ENCODE data around the gene LOXL1.

LOXL1 gene

GRCh38 chr15:73902121-73903020 lies 23.9 kb upstream of the LOXL1 start:
- Histone ChIP-seq H4K20me1 (ENCODE audit: insufficient read depth, low read length) (no peaks in the 10 kb centered on the region), H3K36me3 (ENCODE audit: insufficient read depth, low read length) (no peaks in the 10 kb centered on the region), H3K9me3 (ENCODE audit: insufficient read depth, low read length, severe bottlenecking) (no peaks in the 10 kb centered on the region), H3K27ac (ENCODE audit: low read length) (no peak overlapping the region), H3K9ac (ENCODE audit: low read depth, low read length) (no peak overlapping the region), H3K27me3 (ENCODE audit: insufficient read depth, low read length, poor library complexity) (peaks cover 18% of the 10 kb centered on the region), H3K4me2 (ENCODE audit: insufficient read depth, low read length) (no peak overlapping the region), H3K4me3 (ENCODE audit: low read depth in 1 of 2, low read length in 2 of 2) (no peak overlapping the region), H3K4me1 (ENCODE audit: insufficient read depth, low read length) (no peaks in the 10 kb centered on the region), H3K79me2 (ENCODE audit: insufficient read depth, low read length) (no peaks in the 10 kb centered on the region), H2AFZ (ENCODE audit: low read depth, low read length) (no peak overlapping the region)
- no peak for DNase-seq
- ATAC-seq (ENCODE audit: insufficient read depth, low read depth) = no peak
- TF ChIP-seq CTCF (IDR thresholded peaks at IDR 0.05; ENCODE audit: borderline replicate concordance, extremely low read depth, low read length, poor library complexity, severe bottlenecking) (no peak), EZH2 (IDR thresholded peaks at IDR 0.05; ENCODE audit: borderline replicate concordance, low read depth, low read length, severe bottlenecking) (no peak)

DNA sequence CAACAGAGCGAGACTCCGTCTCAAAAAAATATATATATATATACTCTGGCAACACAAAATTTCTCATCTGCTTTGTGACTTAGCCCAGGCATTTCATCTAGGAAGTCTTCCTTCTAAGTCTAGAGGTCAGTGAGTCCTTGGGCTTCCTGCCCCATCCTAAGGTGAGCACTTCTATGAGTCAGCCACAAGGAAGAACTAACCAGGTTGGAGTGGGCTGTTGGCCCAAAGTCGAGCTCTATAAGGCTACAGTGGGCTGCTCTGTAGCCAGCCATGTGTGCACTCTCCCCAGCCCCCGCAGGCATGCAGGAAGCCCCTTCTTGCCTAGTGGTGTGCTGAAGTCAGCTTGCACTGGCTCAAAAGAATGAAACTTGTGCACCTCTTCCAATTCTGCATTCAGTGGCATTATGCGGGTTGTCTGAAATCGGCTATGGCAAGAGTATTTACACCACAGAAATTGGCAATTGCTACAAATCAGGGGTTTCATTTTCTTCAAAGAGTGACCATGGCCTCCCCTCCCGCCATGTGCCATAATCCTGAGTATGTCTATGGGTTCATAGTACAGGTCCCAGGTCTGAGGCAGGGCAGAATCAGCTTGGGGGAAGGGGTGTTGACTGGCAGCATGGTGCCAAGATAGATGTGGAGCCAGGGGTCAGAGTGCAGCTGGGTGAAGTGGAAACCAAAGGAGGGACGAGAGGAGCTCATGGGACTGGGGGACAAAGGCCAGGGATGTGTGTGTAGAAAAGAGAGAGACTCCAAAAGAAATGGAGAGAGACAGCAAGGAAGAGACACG lies 22.0 kb upstream of the LOXL1 start:
- H3K36me3 ChIP-seq (ENCODE audit: insufficient read depth, low read length) = no peaks in the 10 kb centered on the region
- H3K9me3 ChIP-seq (ENCODE audit: insufficient read depth, low read length, severe bottlenecking) = no peaks in the 10 kb centered on the region
- no peak for DNase-seq
- no peak overlapping the region for H3K9ac ChIP-seq (ENCODE audit: low read depth, low read length)
- no peak for ATAC-seq (ENCODE audit: insufficient read depth, low read depth)
- H3K4me1 ChIP-seq (ENCODE audit: insufficient read depth, low read length) = no peaks in the 10 kb centered on the region
- H3K4me3 ChIP-seq (ENCODE audit: low read depth in 1 of 2, low read length in 2 of 2) = no peak overlapping the region
- H3K4me2 ChIP-seq (ENCODE audit: insufficient read depth, low read length) = no peak overlapping the region
- H3K79me2 ChIP-seq (ENCODE audit: insufficient read depth, low read length) = no peaks in the 10 kb centered on the region
- peaks cover 18% of the 10 kb centered on the region for H3K27me3 ChIP-seq (ENCODE audit: insufficient read depth, low read length, poor library complexity)
- no peaks in the 10 kb centered on the region for H4K20me1 ChIP-seq (ENCODE audit: insufficient read depth, low read length)
- no peak overlapping the region for H3K27ac ChIP-seq (ENCODE audit: low read length)
- no peak for TF ChIP-seq EZH2 (IDR thresholded peaks at IDR 0.05; ENCODE audit: borderline replicate concordance, low read depth, low read length, severe bottlenecking)
- no peak for TF ChIP-seq CTCF (IDR thresholded peaks at IDR 0.05; ENCODE audit: borderline replicate concordance, extremely low read depth, low read length, poor library complexity, severe bottlenecking)
- no peak overlapping the region for H2AFZ ChIP-seq (ENCODE audit: low read depth, low read length)

GRCh38 chr15:73905225-73905827 lies 20.9 kb upstream of the LOXL1 start:
- H3K9me3 ChIP-seq (ENCODE audit: insufficient read depth, low read length, severe bottlenecking) = no peaks in the 10 kb centered on the region
- H3K27ac ChIP-seq (ENCODE audit: low read length) = no peak overlapping the region
- H3K79me2 ChIP-seq (ENCODE audit: insufficient read depth, low read length) = no peaks in the 10 kb centered on the region
- DNase-seq (no peak), ATAC-seq (ENCODE audit: insufficient read depth, low read depth) (no peak)
- no peaks in the 10 kb centered on the region for H3K4me1 ChIP-seq (ENCODE audit: insufficient read depth, low read length)
- TF ChIP-seq EZH2 (IDR thresholded peaks at IDR 0.05; ENCODE audit: borderline replicate concordance, low read depth, low read length, severe bottlenecking) (no peak), CTCF (IDR thresholded peaks at IDR 0.05; ENCODE audit: borderline replicate concordance, extremely low read depth, low read length, poor library complexity, severe bottlenecking) (no peak)
- no peak overlapping the region for H3K9ac ChIP-seq (ENCODE audit: low read depth, low read length)
- H3K4me2 ChIP-seq (ENCODE audit: insufficient read depth, low read length) = no peak overlapping the region
- H3K27me3 ChIP-seq (ENCODE audit: insufficient read depth, low read length, poor library complexity) = peaks cover 19% of the 10 kb centered on the region
- H2AFZ ChIP-seq (ENCODE audit: low read depth, low read length) = no peak overlapping the region
- no peak overlapping the region for H3K4me3 ChIP-seq (ENCODE audit: low read depth in 1 of 2, low read length in 2 of 2)
- no peaks in the 10 kb centered on the region for H3K36me3 ChIP-seq (ENCODE audit: insufficient read depth, low read length)
- no peaks in the 10 kb centered on the region for H4K20me1 ChIP-seq (ENCODE audit: insufficient read depth, low read length)
